SH-SY5Y (cell line): ENCODE data around the gene SLC51B.

Experiments
- GATA2 ChIP-seq: IDR thresholded peaks from 2 replicates; pipeline ENCODE4 v1.6.1; 2011; ENCODE audit warnings: mild to moderate bottlenecking, low read depth, low read length
- GATA3 ChIP-seq: IDR thresholded peaks from 2 replicates; pipeline ENCODE4 v1.6.1; 2011; ENCODE audit warnings: low read depth, mild to moderate bottlenecking, low read length, moderate library complexity

- no peak for TF ChIP-seq GATA2
- TF ChIP-seq GATA3: no peak
Observed at GRCh38 chr15:65094294-65094995, 49.3 kb downstream of the SLC51B start.
